Stomach (tissue), 4 donors: ENCODE measurements around the gene TBCEL.

ENCODE experiments used
- EP300 ChIP-seq: sonication (generic); formaldehyde crosslinking; IDR thresholded peaks from one replicate; pipeline ENCODE4 v1.6.1; 2017; ENCODE audit warnings: antibody characterized with exemption
- POLR2A ChIP-seq, 4 donors: fragments of 450-650 bp; IDR thresholded peaks; one replicate each; pipeline ENCODE4 v1.6.1; 2016; ENCODE audit warnings: antibody characterized with exemption in 4 of 4, control low read depth in 2 of 4, mild to moderate bottlenecking in 1 of 4, moderate library complexity in 1 of 4
- TF ChIP-seq, protein P1 (sequence below), 7 experiments: fragments of 450-650 bp in 4 of 7; fragments of 200-600 bp in 3 of 7; sonication (generic) in 3 of 7; IDR thresholded peaks; one replicate each; pipeline ENCODE4 v1.5.1; 2016 to 2019; ENCODE audit warnings: antibody characterized with exemption in 7 of 7, control low read depth in 2 of 7, mild to moderate bottlenecking in 1 of 7

DNA sequence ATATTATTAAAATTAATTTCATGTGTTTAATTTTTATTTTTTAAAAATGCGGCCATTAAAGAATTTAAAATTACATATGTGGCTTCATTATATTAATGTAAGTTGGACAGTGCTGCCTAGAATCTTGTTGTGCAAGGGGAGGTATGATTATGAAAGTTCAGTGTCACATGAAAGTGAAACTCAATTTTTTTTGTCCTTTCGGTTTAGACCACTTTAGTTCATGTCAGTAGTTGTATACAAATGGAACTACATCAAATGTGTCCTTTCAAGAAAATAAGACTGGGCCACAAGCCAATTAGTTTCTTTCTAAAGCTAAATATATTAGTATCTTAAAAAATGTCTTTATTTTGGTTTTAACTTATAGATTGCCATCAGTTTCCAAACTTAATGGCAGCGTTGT, 35.7 kb downstream of the TBCEL start:
- TF ChIP-seq POLR2A (IDR thresholded peaks at IDR 0.05), result no peak
- no peak for TF ChIP-seq EP300
- TF ChIP-seq, protein P1, sequence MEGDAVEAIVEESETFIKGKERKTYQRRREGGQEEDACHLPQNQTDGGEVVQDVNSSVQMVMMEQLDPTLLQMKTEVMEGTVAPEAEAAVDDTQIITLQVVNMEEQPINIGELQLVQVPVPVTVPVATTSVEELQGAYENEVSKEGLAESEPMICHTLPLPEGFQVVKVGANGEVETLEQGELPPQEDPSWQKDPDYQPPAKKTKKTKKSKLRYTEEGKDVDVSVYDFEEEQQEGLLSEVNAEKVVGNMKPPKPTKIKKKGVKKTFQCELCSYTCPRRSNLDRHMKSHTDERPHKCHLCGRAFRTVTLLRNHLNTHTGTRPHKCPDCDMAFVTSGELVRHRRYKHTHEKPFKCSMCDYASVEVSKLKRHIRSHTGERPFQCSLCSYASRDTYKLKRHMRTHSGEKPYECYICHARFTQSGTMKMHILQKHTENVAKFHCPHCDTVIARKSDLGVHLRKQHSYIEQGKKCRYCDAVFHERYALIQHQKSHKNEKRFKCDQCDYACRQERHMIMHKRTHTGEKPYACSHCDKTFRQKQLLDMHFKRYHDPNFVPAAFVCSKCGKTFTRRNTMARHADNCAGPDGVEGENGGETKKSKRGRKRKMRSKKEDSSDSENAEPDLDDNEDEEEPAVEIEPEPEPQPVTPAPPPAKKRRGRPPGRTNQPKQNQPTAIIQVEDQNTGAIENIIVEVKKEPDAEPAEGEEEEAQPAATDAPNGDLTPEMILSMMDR (IDR thresholded peaks at IDR 0.05), result no peak
